ENCODE data around the gene PAM.

DNA sequence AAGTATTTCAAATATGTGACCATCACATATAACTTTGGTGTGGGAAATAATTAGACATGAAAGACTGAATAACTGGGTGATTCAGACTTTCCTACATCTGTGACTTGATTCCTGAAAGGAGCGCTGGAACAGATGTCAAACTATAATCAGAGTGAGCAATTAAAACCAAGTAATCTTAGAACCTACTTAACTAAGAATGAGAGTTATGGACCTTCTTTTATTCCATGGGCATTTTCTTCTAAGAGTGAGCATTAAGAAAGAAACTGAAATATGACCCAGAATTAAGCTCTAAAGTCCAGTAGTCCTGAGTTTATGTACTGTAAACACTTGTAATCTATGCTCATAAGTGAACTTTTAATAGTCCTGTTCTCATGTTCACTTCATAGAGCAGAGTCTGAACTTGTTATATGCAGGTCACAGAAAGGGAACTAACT, 68.4 kb downstream of the PAM start:
- TF ChIP-seq, protein P1, sequence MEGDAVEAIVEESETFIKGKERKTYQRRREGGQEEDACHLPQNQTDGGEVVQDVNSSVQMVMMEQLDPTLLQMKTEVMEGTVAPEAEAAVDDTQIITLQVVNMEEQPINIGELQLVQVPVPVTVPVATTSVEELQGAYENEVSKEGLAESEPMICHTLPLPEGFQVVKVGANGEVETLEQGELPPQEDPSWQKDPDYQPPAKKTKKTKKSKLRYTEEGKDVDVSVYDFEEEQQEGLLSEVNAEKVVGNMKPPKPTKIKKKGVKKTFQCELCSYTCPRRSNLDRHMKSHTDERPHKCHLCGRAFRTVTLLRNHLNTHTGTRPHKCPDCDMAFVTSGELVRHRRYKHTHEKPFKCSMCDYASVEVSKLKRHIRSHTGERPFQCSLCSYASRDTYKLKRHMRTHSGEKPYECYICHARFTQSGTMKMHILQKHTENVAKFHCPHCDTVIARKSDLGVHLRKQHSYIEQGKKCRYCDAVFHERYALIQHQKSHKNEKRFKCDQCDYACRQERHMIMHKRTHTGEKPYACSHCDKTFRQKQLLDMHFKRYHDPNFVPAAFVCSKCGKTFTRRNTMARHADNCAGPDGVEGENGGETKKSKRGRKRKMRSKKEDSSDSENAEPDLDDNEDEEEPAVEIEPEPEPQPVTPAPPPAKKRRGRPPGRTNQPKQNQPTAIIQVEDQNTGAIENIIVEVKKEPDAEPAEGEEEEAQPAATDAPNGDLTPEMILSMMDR (optimal IDR thresholded peaks at IDR 0.05 in 1 of 3, IDR thresholded peaks at IDR 0.05 in 1 of 3, conservative IDR thresholded peaks at IDR 0.05 in 1 of 3; ENCODE audit: extremely low read depth in 1 of 3, insufficient read depth in 2 of 3, low read length in 3 of 3), result no peak
- TF ChIP-seq EZH2 (IDR thresholded peaks at IDR 0.05; ENCODE audit: low read length), result no peak
